Measurements from ENCODE around the gene ERI2.
"Not testable (repeated sequence)": the region's sequence is repeated elsewhere in the genome, so short reads cannot be mapped to it uniquely, and the experiment has no call there.

ERI2 gene

DNA sequence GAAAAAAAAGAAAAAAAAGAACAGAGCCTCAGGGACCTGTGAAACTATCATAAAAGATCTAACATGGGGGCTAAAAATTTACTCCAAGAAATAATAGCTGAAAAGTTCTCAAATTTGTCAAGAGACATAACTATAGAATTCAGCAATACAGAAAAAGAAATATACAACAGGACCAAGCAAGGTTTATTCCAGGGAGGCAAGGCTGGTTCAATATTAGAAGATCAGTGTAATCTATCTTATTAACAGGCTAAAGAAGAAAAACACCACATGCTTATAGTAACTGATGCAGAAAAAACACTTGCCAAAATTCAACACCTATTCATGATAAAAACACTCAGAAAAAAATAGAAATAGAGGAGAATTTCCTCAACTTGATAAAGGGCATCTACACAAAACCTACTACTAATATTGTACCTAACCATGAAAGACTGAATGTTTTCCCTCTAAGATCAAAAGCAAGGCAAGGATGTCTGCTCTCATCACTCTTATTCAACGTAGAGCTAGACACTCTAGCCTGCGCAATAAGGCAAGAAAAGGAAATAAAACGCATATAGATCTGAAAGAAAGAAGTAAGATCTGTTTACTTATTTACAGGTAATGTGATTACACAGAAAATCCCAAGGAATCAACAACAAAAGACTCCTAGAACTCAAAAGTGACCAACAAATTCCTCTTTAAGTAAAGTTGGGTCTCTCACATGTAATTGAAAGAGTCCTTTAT, 43.7 kb downstream of the ERI2 start:
- no peak for DNase-seq

DNA sequence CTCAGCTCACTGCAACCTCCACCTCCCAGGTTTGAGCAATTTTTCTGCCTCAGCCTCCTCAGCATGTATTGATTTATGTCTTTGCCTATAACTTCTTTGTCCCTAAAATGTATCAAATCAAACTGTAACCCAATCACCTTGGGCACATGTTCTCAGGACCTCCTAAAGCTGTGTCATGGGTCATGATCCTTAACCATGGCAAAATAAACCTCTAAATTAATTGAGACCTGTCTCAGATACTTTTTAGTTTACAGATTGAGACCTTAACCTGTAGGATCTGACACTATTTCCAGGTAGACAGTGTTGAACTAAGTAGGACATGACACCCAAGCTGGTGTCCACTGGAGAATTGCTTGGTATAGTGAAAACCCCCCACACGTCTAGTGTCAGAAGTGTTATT, 45.1 kb downstream of the ERI2 start:
- no peak for DNase-seq

DNA sequence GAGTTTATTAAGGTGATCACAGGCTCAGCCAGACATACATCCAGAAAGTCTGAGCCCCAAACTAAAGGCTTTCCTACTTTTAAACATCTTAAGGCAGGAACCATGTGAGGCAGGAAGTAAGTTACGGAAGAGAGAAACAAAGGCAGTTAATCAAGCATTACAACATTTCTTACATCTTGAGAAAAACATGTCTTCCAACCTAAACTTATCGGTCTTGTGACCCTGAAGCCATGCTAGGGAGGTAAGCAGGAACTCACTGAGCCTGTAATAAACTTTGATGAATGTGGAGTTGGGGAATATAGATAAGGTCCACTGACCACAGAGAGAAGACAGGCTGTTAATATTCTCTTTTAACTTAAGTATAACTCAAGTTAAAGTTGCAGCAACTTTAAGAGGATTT, 45.9 kb downstream of the ERI2 start:
- no peak for DNase-seq

DNA sequence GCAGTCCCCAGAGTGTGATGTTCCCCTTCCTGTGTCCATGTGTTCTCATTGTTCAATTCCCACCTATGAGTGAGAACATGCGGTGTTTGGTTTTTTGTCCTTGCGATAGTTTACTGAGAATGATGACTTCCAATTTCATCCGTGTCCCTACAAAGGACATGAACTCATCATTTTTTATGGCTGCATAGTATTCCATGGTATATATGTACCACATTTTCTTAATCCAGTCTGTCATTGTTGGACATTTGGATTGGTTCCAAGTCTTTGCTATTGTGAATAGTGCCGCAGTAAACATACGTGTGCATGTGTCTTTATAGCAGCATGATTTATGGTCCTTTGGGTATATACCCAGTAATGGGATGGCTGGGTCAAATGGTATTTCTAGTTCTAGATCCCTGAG, 50.5 kb downstream of the ERI2 start:
- DNase-seq = not testable (repeated sequence)

DNA sequence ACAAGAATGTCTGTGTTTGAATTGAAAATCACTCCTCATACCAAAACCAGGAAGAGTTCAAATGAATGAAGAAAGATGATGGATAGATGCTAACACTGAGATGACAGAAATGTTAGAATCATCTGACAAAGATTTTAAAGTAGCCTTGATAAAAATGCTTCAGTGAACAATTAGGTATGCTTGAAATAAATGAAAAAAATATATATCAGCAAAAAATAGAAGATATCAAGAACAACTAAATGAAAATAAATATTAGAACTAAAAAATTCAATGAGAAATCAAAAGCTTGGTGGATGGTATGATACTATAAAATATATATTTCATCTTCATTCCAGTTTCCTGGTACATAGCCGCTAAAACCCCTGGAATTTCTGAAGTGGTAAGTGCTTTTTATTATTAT, 51.0 kb downstream of the ERI2 start:
- no peak for DNase-seq

DNA sequence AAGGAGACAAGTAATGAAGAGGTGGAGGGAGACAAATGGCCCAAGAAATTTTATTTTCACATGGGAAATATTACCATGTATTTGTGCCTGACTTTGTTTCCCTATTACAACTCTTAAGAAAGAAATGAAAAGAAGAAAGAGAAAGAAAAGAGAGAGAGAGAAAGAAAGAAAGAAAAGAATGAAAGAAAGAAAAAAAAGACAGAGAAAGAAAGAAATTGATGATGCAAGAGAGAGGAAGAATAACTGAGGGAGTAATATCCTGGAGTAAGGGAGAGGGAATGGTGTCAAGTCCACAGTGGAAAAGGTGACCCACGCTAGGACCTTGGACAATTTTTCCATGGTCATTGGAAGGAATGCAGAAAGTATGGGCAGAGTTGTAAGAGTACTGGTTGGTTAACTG, 52.5 kb downstream of the ERI2 start:
- DNase-seq = no peak

DNA sequence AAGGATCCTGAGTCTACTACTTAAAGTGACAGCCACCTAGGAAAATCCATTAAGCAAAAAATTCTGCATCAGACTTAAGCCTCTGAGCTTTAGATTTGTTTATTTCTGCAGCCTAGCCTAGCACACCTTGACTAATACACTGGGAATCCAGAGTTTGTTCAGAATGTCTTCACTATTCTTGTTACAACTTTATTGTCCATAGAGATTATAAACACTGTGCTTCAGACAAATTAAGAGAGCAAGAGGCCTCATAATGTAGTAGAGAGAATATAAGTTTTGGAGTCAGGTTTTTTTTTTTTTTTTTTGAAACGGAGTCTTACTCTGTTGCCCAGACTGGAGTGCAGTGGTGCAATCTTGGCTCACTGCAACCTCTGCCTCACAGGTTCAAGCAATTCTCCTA, 55.7 kb downstream of the ERI2 start:
- no peak for DNase-seq

DNA sequence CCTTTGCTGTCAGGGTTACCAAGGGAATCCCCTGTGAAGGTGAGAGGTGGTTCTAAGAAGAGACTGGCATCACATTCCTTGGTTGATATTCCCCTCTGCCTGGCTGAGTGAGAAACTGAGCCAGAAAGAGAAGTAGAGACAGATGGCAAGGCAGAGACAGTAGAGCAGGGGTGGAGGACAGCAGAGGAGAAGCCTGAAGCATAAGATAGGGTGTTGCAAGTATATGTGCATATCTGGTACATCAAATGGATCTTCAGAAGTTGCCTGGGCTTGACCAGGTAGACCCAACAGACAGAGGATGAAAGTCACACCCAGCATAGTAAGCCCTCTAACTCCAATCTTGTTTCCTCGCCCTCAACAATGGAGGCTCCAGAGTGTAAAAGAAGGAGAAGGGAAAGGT, 56.8 kb downstream of the ERI2 start:
- no peak for DNase-seq

DNA sequence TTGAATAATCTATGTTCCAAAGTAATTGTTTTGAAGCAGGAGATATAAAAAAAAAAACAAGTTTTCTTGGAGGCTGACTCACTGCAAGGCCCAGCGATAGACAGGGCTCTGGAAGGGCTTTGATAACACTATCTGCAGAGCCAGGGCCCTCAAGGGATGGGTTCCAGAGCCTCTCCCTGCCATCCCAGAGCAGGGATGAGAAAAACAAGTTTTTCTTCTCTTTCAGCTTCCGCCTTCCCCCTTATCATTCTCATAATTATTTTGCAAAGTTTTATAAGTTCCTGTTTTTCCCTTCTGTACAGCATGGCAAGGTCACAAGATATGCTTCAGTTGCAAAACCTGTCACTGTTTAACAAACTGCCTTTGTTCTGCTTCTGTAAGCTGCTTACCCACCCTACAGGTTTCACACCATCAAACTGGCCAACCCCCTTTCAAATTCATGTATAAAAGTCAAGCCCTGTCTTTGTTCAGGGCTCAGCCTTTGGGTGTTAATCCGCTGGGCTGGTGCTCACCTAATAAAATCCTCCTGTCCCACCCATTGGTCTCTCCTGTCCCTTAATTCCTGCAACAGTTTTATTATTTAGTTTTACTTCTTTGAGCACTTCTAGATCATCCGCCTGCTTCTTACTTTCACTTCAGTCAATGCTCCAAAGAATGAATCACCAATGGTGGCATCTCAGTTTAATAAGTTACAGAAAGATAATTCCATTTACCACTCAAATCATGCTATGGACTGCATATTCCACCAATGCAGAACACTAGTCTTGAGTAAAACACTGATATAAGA, 59.0 kb downstream of the ERI2 start:
- DNase-seq = no peak

DNA sequence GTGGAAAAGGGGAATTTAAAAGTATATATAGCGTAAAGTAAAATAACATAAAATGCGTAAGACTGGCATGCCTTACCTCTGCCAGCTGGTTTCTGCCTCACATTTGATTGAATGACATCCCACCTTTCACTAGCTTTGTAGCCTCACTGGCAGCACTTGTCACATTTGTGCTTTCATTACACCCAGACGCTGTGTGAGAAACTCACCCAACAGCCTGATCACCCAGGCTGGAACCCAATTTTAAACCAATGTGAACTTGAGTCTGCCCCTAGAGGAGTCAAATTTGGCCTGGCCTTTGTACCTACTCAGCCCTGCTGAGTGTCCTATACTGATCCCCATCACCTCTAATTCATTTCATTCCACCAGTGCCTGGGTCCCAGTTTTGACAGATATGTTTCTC, 59.8 kb downstream of the ERI2 start:
- no peak for DNase-seq

Data from NCI-H1417 (cell line).